Stomach (tissue), 9 donors: ENCODE measurements around the gene COA1. TPM values are rescaled to one million over a fixed set of nuclear protein-coding genes. Genes with fewer than 3 reads are reported as not detected.

ENCODE experiments used
- DNase-seq, 2 donors: peaks; one replicate each; pipeline versions ENCODE4 v3.0.0 to v3.0.0-alpha.2; 2013 to 2019
- H3K27ac ChIP-seq, 5 donors: fragments of 200-600 bp in 4 of 5; sonication (generic) in 4 of 5; one replicate each; pipeline ENCODE4 v1.5.1; 2013 to 2019; ENCODE audit warnings: mild to moderate bottlenecking in 1 of 5, moderate library complexity in 1 of 5
- H3K27me3 ChIP-seq, 3 donors: fragments of 200-600 bp; sonication (generic); one replicate each; pipeline ENCODE4 v1.5.1; 2017 to 2019; ENCODE audit warnings: mixed run types in 1 of 3
- H3K36me3 ChIP-seq, 4 donors: fragments of 200-600 bp; sonication (generic); 1 replicate in 3 of 4; 2 replicates in 1 of 4; pipeline ENCODE4 v1.5.1; 2016 to 2019
- H3K4me1 ChIP-seq, 4 donors: fragments of 200-600 bp; sonication (generic); one replicate each; pipeline ENCODE4 v1.5.1; 2016 to 2019
- H3K4me3 ChIP-seq, 4 donors: fragments of 200-600 bp; sonication (generic) in 3 of 4; one replicate each; pipeline ENCODE4 v1.5.1; 2016 to 2019; ENCODE audit warnings: mild to moderate bottlenecking in 1 of 4
- H3K9me3 ChIP-seq, 4 donors: fragments of 200-600 bp; sonication (generic); one replicate each; pipeline ENCODE4 v1.5.1; 2016 to 2019
- EP300 ChIP-seq: sonication (generic); formaldehyde crosslinking; IDR thresholded peaks from one replicate; pipeline ENCODE4 v1.6.1; 2017; ENCODE audit warnings: antibody characterized with exemption
- POLR2A ChIP-seq, 4 donors: fragments of 450-650 bp; IDR thresholded peaks; one replicate each; pipeline ENCODE4 v1.6.1; 2016; ENCODE audit warnings: antibody characterized with exemption in 4 of 4, control low read depth in 2 of 4, mild to moderate bottlenecking in 1 of 4, moderate library complexity in 1 of 4
- POLR2AphosphoS5 ChIP-seq, 3 donors: sonication (generic); formaldehyde crosslinking; IDR thresholded peaks; one replicate each; pipeline ENCODE4 v1.6.1; 2016; ENCODE audit warnings: antibody characterized with exemption in 3 of 3
- WGBS, 5 donors: extraction: QIAGEN DNeasy Blood & Tissue Kit in 3 of 5; methylation state at CpG; one replicate each; pipeline versions ENCODE4 v1.1.5 to v1.1.7; 2013 to 2018; 5-methylcytosine and 5-hydroxymethylcytosine counted together
- intact Hi-C: fragments of 100-400 bp; cut with DNase I; formaldehyde crosslinking; loops from one replicate; pipeline ENCODE4 v1.15.1; 2023; ENCODE audit warnings: low total_unique reads
- polyA plus RNA-seq, 3 donors: library from polyadenylated mRNA; stranded (reverse); fragments of 200-250 nt; gene quantifications; one replicate each; pipeline ENCODE4 v1.2.3, GENCODE V29; 2013
- total RNA-seq, 5 donors: library from RNA; depleted of rRNA; stranded (reverse); fragments of >200 nt; gene quantifications; one replicate each; pipeline versions ENCODE4 v1.1.0 to v1.2.3, GENCODE V29; 2014 to 2016
- TF ChIP-seq, protein P1 (sequence below), 7 experiments: fragments of 450-650 bp in 4 of 7; fragments of 200-600 bp in 3 of 7; sonication (generic) in 3 of 7; IDR thresholded peaks; one replicate each; pipeline ENCODE4 v1.5.1; 2016 to 2019; ENCODE audit warnings: antibody characterized with exemption in 7 of 7, control low read depth in 2 of 7, mild to moderate bottlenecking in 1 of 7
- donor health status: healthy with polysubstance abuse.
- donor health status: Bipolar disorder and iron deficiency.
- donor health status: healthy.

The COA1 gene
- total and polyA plus RNA-seq, 8 donors = 13.9 to 184 (median 69.9) TPM

DNA sequence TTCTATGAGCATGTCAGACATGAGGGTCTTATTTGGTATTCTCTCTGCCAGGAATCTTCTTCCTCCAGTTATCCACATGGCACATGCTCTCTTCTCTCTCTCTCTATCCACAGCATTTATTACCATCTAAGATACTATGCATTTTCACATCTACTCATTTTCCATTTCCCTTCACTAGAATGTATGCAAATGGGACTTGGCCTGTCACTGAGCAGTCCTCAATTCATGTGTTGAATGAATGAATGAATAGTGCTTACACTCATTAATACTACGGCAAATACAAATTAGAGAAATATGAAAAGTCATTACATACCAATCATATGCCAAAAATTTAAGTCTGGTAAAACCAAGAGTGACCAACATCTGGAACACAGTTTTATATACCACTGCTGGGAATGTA is 34.0 kb downstream of the COA1 start:
- TF ChIP-seq POLR2A (IDR thresholded peaks at IDR 0.05) = no peak
- no peak for TF ChIP-seq POLR2AphosphoS5 (IDR thresholded peaks at IDR 0.05)
- TF ChIP-seq, protein P1, sequence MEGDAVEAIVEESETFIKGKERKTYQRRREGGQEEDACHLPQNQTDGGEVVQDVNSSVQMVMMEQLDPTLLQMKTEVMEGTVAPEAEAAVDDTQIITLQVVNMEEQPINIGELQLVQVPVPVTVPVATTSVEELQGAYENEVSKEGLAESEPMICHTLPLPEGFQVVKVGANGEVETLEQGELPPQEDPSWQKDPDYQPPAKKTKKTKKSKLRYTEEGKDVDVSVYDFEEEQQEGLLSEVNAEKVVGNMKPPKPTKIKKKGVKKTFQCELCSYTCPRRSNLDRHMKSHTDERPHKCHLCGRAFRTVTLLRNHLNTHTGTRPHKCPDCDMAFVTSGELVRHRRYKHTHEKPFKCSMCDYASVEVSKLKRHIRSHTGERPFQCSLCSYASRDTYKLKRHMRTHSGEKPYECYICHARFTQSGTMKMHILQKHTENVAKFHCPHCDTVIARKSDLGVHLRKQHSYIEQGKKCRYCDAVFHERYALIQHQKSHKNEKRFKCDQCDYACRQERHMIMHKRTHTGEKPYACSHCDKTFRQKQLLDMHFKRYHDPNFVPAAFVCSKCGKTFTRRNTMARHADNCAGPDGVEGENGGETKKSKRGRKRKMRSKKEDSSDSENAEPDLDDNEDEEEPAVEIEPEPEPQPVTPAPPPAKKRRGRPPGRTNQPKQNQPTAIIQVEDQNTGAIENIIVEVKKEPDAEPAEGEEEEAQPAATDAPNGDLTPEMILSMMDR (IDR thresholded peaks at IDR 0.05) = no peak
- TF ChIP-seq EP300 = no peak
- Histone ChIP-seq H3K9me3 (no peaks in the 10 kb centered on the region), H3K36me3 (no peaks in the 10 kb centered on the region), H3K4me3 (no peak overlapping the region), H3K27me3 (no peaks in the 10 kb centered on the region), H3K4me1 (peaks cover 0 to 45% (median 4%) of the 10 kb centered on the region in 4 donors), H3K27ac (no peak overlapping the region)
- no peak for DNase-seq
- intact Hi-C loops = loop anchor here (5.0 kb wide), 1 partner anchor 113 kb away; the partner anchor contains the start of gene STK17A
- 95 to 100% (median 98%) methylated on average over 1 of the region's 1 CpG for WGBS, 5 donors

DNA sequence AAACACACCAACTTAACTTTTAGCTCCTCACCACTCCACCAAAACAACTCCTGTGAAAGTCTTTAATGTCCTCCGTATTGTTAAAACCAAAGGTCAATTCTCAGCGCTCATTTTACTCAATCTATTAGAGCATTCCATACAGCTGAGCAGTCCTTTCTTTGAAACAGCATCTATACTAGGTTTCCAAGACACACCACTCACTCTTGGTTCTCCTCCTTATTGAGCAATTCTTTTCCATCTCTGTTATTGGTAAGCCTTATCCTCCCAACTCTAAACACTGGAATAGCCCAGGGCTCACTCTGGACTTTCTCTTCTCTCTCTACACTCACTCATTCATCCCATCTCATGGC is 34.9 kb downstream of the COA1 start:
- Histone ChIP-seq H3K4me3 (no peak overlapping the region), H3K4me1 (peaks cover 0 to 35% (median 0%) of the 10 kb centered on the region in 4 donors), H3K36me3 (no peaks in the 10 kb centered on the region), H3K27me3 (no peaks in the 10 kb centered on the region), H3K9me3 (no peaks in the 10 kb centered on the region), H3K27ac (no peak overlapping the region)
- WGBS, 5 donors = 95 to 100% (median 98%) methylated on average over 2 of the region's 2 CpGs
- intact Hi-C loops = no loop called here
- TF ChIP-seq POLR2AphosphoS5 (IDR thresholded peaks at IDR 0.05) (no peak), EP300 (no peak), POLR2A (IDR thresholded peaks at IDR 0.05) (no peak)
- TF ChIP-seq, protein P1 (IDR thresholded peaks at IDR 0.05) = no peak
- DNase-seq = no peak

DNA sequence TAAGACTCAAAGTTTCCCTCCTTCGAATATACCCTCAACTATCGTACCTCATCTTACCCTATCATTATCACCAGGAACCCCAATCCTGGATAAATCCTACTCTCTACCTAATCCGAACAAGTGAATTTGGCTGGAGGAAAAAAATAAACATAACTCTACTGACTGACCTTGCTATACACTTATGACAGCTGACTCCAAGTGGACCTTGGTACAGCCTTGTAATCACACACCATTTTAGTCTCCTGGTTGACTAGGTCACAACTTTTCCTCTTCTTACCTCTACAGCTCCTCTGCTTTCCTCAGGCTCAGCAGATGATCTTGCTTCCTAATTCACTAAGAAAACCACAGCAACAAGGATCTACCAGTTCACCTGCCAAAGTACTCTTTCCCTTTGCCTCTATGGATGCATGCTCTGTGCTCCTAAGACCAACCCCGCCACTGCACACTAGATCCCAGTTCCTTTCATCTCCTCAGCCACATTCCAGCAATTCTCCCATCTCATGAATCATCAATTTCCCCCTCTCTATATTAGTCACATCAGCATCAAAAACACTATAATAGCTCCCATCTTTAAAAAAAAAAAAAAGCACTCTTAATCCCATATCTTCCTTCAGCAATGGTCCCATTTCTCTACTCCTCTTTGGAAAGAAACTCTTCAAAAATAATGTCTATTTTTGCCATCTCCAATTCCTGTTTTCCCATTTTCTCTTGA is 35.5 kb downstream of the COA1 start:
- DNase-seq = no peak
- TF ChIP-seq EP300 (no peak), POLR2A (IDR thresholded peaks at IDR 0.05) (no peak), POLR2AphosphoS5 (IDR thresholded peaks at IDR 0.05) (no peak)
- TF ChIP-seq, protein P1 (IDR thresholded peaks at IDR 0.05) = no peak
- Histone ChIP-seq H3K36me3 (no peaks in the 10 kb centered on the region), H3K27me3 (no peaks in the 10 kb centered on the region), H3K4me3 (no peak overlapping the region), H3K27ac (no peak overlapping the region), H3K4me1 (peaks cover 0 to 30% (median 0%) of the 10 kb centered on the region in 4 donors), H3K9me3 (no peaks in the 10 kb centered on the region)
- intact Hi-C loops = no loop called here
- 89 to 94% (median 93%) methylated on average over 4 of the region's 4 CpGs for WGBS, 5 donors

DNA sequence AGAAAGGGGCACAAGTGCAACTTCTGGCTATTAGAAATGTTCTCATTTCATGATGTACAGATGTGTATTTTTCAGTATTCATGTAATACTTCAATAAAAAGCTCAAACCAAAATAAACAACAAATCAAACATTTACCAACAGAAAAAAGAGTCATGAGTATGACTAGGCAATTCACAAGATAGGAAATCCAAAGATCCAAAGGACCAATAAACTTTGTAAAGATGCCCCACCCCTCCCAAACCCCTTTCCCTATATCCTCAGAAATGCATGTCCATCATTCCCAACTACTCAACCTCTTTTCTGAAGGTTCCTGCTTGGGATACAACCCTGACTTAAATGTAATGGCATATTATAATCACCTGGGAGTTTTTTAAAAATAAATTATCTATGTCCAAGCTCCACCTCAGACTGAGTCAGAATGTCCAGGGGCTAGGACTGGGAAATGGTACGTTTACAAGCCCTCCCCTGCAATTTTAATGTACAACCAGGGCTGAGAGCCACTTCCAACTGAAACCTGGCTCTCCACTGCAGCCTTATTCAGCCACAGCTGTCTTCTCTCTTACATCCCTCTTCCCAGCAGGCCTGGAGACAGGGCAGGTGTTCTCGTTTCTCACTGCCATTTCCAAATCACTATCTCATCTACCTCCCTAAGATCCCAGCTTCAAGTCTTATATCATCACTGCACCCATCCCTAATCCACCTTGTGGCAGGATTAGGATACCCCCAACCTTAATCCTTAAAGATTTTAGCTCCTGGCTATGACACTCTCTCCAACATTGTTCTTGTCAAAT is 36.5 kb downstream of the COA1 start:
- Histone ChIP-seq H3K9me3 (no peaks in the 10 kb centered on the region), H3K4me1 (peaks cover 0 to 21% (median 0%) of the 10 kb centered on the region in 4 donors), H3K36me3 (no peaks in the 10 kb centered on the region), H3K4me3 (no peak overlapping the region), H3K27me3 (no peaks in the 10 kb centered on the region), H3K27ac (no peak overlapping the region)
- TF ChIP-seq POLR2AphosphoS5 (IDR thresholded peaks at IDR 0.05) = no peak
- TF ChIP-seq EP300 = no peak
- DNase-seq = no peak
- 55 to 78% (median 62%) methylated on average over 2 of the region's 2 CpGs for WGBS, 5 donors
- intact Hi-C loops = no loop called here
